Activated CD4-positive, CD25-positive, alpha-beta regulatory T cell treated with anti-CD3 and anti-CD28 coated beads, Interleukin-2, amount 50 U/mL, for 24 hours (primary cell): Measurements from ENCODE around the gene CELF1.
"Not testable (repeated sequence)": the region's sequence is repeated elsewhere in the genome, so short reads cannot be mapped to it uniquely, and the experiment has no call there.

ENCODE experiments used
- ATAC-seq, 2 donors: fragments of 150-1000 bp; cut with Tn5 transposase; one replicate each; pipeline ENCODE4 v1.10.0; 2021; ENCODE audit warnings: mild to moderate bottlenecking in 1 of 2, moderate library complexity in 1 of 2

Gene CELF1

GRCh38 chr11:47573321-47573720 lies 20.4 kb upstream of the CELF1 start:
- no peak for ATAC-seq

- no peak for ATAC-seq
These were observed 19.9 kb upstream of the CELF1 start for GRCh38 chr11:47572715-47573255.

- ATAC-seq: no peak
These were observed 19.0 kb upstream of the CELF1 start for GRCh38 chr11:47571895-47572294.

- ATAC-seq: no peak
These were observed 18.4 kb upstream of the CELF1 start for GRCh38 chr11:47571357-47571729.

GRCh38 chr11:47570651-47571356 lies 17.9 kb upstream of the CELF1 start:
- ATAC-seq: no peak

GRCh38 chr11:47569646-47570045 lies 16.7 kb upstream of the CELF1 start:
- no peak for ATAC-seq

- ATAC-seq: no peak
These were observed 13.3 kb upstream of the CELF1 start for GRCh38 chr11:47566149-47566698.

GRCh38 chr11:47565340-47566148 lies 12.6 kb upstream of the CELF1 start, which contains the start of gene PTPMT1:
PTPMT1 (plus strand) TSS chr11:47565599; CDS start chr11:47565623, 24 bp downstream.
- ATAC-seq: peak; percentile 92

- no peak for ATAC-seq
These were observed 12.0 kb upstream of the CELF1 start for GRCh38 chr11:47564933-47565339.

- not testable (repeated sequence) for ATAC-seq
These were observed 11.4 kb upstream of the CELF1 start for GRCh38 chr11:47564366-47564765.

GRCh38 chr11:47562393-47562792 lies 9.5 kb upstream of the CELF1 start:
- not testable (repeated sequence) for ATAC-seq

GRCh38 chr11:47560426-47560825 lies 7.5 kb upstream of the CELF1 start:
- ATAC-seq: no peak

GRCh38 chr11:47558695-47559094 lies 5.8 kb upstream of the CELF1 start:
- ATAC-seq: no peak

- ATAC-seq: not testable (repeated sequence)
These were observed 4.1 kb upstream of the CELF1 start for GRCh38 chr11:47557004-47557403.

GRCh38 chr11:47553406-47553743 lies 443 bp upstream of the CELF1 start:
- peak; percentile 9 for ATAC-seq

GRCh38 chr11:47552056-47552565 lies 821 bp downstream of the CELF1 start:
- ATAC-seq: no peak

GRCh38 chr11:47551086-47551485 lies 1.8 kb downstream of the CELF1 start:
- ATAC-seq: no peak

- ATAC-seq: no peak
These were observed 2.5 kb downstream of the CELF1 start for GRCh38 chr11:47550288-47551047.

- ATAC-seq: not testable (repeated sequence)
These were observed 6.7 kb downstream of the CELF1 start for GRCh38 chr11:47546274-47546673.

GRCh38 chr11:47545298-47545697 lies 7.6 kb downstream of the CELF1 start:
- no peak for ATAC-seq

- peak; percentile 63 to 67 for ATAC-seq
These were observed 11.9 kb downstream of the CELF1 start for GRCh38 chr11:47541070-47541469.

GRCh38 chr11:47539681-47540039 lies 13.3 kb downstream of the CELF1 start:
- ATAC-seq: no peak
